CD4-positive, CD25-positive, alpha-beta regulatory T cell (primary cell): Measurements from ENCODE around the gene ZBTB7A. TPM values are rescaled to one million over a fixed set of nuclear protein-coding genes. Genes with fewer than 3 reads are reported as not detected.

ENCODE experiments used
- ATAC-seq, 2 donors: fragments of 150-1000 bp; cut with Tn5 transposase; one replicate each; pipeline ENCODE4 v1.10.0; 2021; ENCODE audit warnings: low read depth in 2 of 2, moderate number of reproducible peaks in 2 of 2, moderate library complexity in 1 of 2
- DNase-seq, 3 donors: peaks; one replicate each; pipeline versions ENCODE4 v3.0.0 to v3.0.0-alpha.2; 2012 to 2022; ENCODE audit warnings: mixed read lengths in 1 of 3
- H3K27ac ChIP-seq: one replicate; pipeline ENCODE4 v1.7.0; 2013; ENCODE audit warnings: mild to moderate bottlenecking, low read length; ENCODE audit not compliant: insufficient read depth, poor library complexity, severe bottlenecking
- H3K27me3 ChIP-seq: one replicate; pipeline ENCODE4 v1.7.0; 2013; ENCODE audit warnings: low read length; ENCODE audit not compliant: control insufficient read depth, insufficient read depth
- H3K36me3 ChIP-seq: one replicate; pipeline ENCODE4 v1.7.0; 2013; ENCODE audit warnings: mild to moderate bottlenecking, low read length, moderate library complexity; ENCODE audit not compliant: control insufficient read depth, insufficient read depth
- H3K4me1 ChIP-seq: 2 replicates; pipeline ENCODE4 v1.7.0; 2013; ENCODE audit warnings: mild to moderate bottlenecking, low read length; ENCODE audit not compliant: insufficient read depth, control insufficient read depth, poor library complexity, severe bottlenecking
- H3K4me3 ChIP-seq: one replicate; pipeline ENCODE4 v1.7.0; 2013; ENCODE audit warnings: low read depth, mild to moderate bottlenecking, low read length, moderate library complexity
- H3K9me3 ChIP-seq, 2 experiments: 1 replicate in 1 of 2; 2 replicates in 1 of 2; pipeline ENCODE4 v1.7.0; 2013; ENCODE audit warnings: low read length in 2 of 2, mild to moderate bottlenecking in 1 of 2, moderate library complexity in 1 of 2; ENCODE audit not compliant: control insufficient read depth in 2 of 2
- H3K27ac Mint-ChIP-seq, 3 donors: one replicate each; pipeline ENCODE4 v1.8.0; 2020 to 2022; ENCODE audit warnings: mild to moderate bottlenecking in 3 of 3, mixed read lengths in 3 of 3, moderate library complexity in 2 of 3
- H3K27me3 Mint-ChIP-seq: one replicate; pipeline ENCODE4 v1.8.0; 2022; ENCODE audit warnings: mild to moderate bottlenecking, mixed read lengths
- H3K36me3 Mint-ChIP-seq: one replicate; pipeline ENCODE4 v1.8.0; 2020; ENCODE audit warnings: mixed read lengths
- H3K4me1 Mint-ChIP-seq, 4 donors: one replicate each; pipeline ENCODE4 v1.8.0; 2020 to 2022; ENCODE audit warnings: mixed read lengths in 4 of 4, mild to moderate bottlenecking in 1 of 4
- H3K4me3 Mint-ChIP-seq, 4 donors: one replicate each; pipeline ENCODE4 v1.8.0; 2020 to 2022; ENCODE audit warnings: mild to moderate bottlenecking in 4 of 4, mixed read lengths in 4 of 4, moderate library complexity in 3 of 4
- H3K9me3 Mint-ChIP-seq, 7 donors: one replicate each; pipeline ENCODE4 v1.8.0; 2020 to 2022; ENCODE audit warnings: mixed read lengths in 7 of 7, mild to moderate bottlenecking in 3 of 7, moderate library complexity in 2 of 7
- polyA plus RNA-seq, 4 donors: library from polyadenylated mRNA; unstranded; fragments of 300-500 nt; fragmentation: Illumina TruSeq; gene quantifications; one replicate each; pipeline ENCODE4 v1.2.3, GENCODE V29; 2021
- total RNA-seq: library from RNA; stranded (reverse); gene quantifications from one replicate; pipeline ENCODE4 v1.2.3, GENCODE V29; 2022

Gene ZBTB7A
- total and polyA plus RNA-seq, 5 donors from 2014 or later = 19.6 to 50.5 (median 26.8) TPM

DNA sequence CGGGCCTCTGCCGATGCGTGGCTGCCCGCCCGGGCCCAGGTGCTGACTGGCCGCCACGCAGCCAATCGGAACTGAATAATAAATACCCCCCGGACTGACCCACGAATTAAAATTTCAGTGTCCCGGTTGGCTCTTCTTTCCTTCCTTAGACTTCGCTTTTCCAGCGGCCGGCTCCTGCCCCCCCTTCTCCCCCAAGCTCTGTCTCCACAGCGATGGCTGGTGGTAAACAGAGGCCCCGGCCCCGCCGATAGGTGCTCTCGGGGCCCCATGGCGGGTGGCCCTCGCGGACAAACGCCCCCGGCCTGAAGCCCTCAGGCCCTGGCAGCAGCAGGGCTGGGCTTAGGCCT is 2.6 kb downstream of the ZBTB7A start:
- Histone ChIP-seq H3K9me3 (no peaks in the 10 kb centered on the region), H3K4me3 (peak overlapping the region; percentile 48), H3K27me3 (no peaks in the 10 kb centered on the region), H3K4me1 (peaks cover 75% of the 10 kb centered on the region), H3K27ac (peak overlapping the region; percentile 83), H3K36me3 (peaks cover 8% of the 10 kb centered on the region)
- no peaks in the 10 kb centered on the region for H3K27me3 Mint-ChIP-seq
- H3K4me1 Mint-ChIP-seq = peaks cover 4 to 52% (median 8%) of the 10 kb centered on the region in 4 donors
- H3K4me3 Mint-ChIP-seq = peak overlapping the region; percentile 87 to 94 (median 92)
- no peaks in the 10 kb centered on the region for H3K36me3 Mint-ChIP-seq
- DNase-seq (no peak), ATAC-seq (no peak)
- H3K9me3 Mint-ChIP-seq = no peaks in the 10 kb centered on the region
- H3K27ac Mint-ChIP-seq = peak overlapping the region in 2 of 3 donors; percentile 29 to 83

DNA sequence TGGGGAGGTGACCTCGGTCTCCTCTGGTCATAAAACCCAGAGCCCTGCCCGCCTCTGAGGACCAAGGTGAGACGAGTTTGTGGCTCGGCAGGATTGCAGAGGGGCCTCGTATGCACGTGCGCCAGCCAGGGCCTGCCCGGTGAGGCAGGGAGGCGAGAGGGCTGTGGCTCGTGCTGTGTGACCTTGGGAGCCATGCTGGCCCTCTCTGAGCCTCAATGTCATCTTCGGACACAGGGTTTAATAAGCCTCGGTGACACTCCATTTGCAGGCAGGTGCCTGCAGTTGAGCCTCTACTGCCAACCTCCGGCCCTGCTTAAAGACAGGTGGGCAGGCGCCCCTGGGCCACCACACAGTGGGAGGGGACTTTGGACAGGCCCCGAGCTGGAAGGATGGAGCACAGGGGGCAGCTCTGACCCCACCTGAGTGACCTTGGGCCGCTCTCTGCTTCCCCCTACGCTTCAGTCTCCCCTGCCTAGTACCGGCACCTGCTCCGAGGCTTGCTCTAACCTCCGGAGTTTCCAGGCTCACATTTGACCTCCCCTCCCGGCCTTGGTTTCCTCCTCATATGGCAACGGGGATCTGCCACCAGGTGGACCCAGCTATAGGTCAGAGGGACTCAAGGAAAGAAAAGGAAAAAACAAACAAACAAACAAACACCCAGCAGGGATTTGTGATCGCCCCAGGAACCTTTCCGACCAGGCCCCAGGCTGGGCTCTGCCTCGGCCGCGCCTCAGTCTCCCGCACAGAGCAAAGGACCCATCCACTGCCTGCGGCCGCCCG is 3.1 kb downstream of the ZBTB7A start:
- Histone ChIP-seq H3K27ac (peak overlapping the region; percentile 83), H3K4me3 (peak overlapping the region; percentile 48), H3K27me3 (no peaks in the 10 kb centered on the region), H3K4me1 (peaks cover 75% of the 10 kb centered on the region), H3K9me3 (no peaks in the 10 kb centered on the region), H3K36me3 (peaks cover 8% of the 10 kb centered on the region)
- no peaks in the 10 kb centered on the region for H3K36me3 Mint-ChIP-seq
- peak overlapping the region in 2 of 3 donors; percentile 29 to 83 for H3K27ac Mint-ChIP-seq
- no peak for ATAC-seq
- H3K9me3 Mint-ChIP-seq = no peaks in the 10 kb centered on the region
- no peak for DNase-seq
- peak overlapping the region; percentile 87 to 94 (median 92) for H3K4me3 Mint-ChIP-seq
- peaks cover 0 to 47% (median 6%) of the 10 kb centered on the region in 4 donors for H3K4me1 Mint-ChIP-seq
- no peaks in the 10 kb centered on the region for H3K27me3 Mint-ChIP-seq

DNA sequence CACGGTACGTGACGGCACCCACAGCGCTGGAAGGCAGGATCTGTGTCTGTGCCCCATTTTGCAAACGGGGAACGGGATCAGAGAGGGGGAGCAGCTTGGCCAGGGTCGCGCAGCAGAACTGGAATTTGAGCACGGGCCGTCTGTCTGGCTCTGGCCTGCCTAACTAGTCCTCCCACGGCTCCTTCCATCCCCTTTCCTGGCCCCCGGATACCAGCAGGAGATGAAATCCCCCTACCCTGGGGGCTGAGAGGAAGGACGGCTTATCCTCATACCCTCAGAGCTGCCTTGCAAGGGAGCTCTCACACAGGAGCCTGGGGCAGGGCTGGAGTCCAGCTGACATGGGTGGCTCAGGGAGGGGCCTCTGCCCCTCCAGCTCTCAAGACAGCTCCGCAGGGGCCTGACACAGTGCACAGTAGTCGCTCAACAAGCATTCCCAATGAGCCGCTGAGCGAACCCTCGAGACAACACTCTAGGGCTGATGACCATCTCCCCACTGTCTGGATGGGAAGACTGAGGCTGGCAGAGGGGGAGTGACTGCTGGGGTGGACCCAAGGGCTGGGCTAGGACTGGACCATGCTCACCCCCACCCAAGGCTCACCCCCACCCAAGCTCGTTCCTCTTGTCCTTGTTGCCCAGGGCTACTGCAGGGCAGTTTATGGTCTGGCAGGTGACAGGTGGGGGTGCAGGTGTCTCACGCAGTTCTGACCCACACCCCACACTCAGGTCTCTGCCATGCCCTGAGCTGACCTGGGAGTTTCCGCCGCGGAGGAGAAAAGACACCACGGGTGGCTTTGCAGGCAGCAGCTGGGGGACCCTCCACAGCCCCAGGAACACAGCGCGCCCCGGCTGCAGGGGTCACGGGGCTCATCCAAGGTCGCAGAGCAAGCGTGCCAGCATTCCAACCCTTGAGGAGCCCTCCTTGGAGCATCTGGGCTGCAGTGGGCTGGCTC is 4.0 kb downstream of the ZBTB7A start:
- no peak for DNase-seq
- Histone ChIP-seq H3K27ac (peak overlapping the region; percentile 51), H3K9me3 (no peaks in the 10 kb centered on the region), H3K27me3 (no peaks in the 10 kb centered on the region), H3K36me3 (peaks cover 8% of the 10 kb centered on the region), H3K4me1 (peaks cover 73% of the 10 kb centered on the region), H3K4me3 (no peak overlapping the region)
- Mint-ChIP-seq H3K27ac (peak overlapping the region in 1 of 3 donors; percentile 29), H3K9me3 (no peaks in the 10 kb centered on the region), H3K4me1 (peaks cover 0 to 42% (median 3%) of the 10 kb centered on the region in 4 donors), H3K27me3 (no peaks in the 10 kb centered on the region), H3K36me3 (peaks cover 2% of the 10 kb centered on the region), H3K4me3 (peak overlapping the region; percentile 87 to 94 (median 92))
- no peak for ATAC-seq

DNA sequence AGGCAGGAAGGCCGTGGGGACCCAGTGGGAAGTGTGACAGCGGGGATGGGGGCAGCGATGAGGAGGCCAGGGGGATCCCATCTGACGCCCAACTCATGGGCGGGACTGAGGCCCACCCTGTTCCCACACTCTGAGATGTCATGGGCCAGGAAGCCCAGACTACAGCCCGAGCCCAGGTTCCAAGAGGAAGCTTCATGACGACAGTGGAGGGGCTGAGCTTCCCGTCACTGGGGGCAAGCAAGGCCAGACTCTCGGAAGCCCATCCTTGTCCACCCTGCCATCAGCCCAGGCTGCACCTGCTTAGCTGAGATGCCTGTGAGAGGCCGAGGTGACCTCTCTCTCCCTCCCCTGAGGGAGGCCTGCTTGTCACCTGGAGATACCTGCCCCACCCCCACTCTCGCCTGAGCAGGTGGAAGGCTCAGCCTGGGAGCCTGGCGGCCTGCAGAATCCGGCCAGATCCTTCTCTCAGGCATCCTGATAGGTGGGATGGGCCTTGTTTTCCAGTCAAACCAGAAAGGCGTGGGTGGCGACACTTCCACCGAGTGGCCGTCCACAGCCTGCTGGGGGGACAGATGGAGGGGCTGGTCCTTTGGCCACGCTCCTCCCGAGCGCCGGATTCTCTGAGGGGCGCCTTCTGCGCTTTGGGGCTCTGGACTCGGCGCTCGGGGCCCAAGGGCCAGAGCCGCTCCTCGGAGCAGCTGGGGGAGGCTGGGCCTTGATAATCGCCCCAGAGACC is 4.8 kb downstream of the ZBTB7A start:
- no peaks in the 10 kb centered on the region for H3K9me3 Mint-ChIP-seq
- no peaks in the 10 kb centered on the region for H3K9me3 ChIP-seq
- H3K27me3 ChIP-seq = no peaks in the 10 kb centered on the region
- peaks cover 0 to 47% (median 8%) of the 10 kb centered on the region in 4 donors for H3K4me1 Mint-ChIP-seq
- DNase-seq = no peak
- peaks cover 8% of the 10 kb centered on the region for H3K36me3 ChIP-seq
- no peak for ATAC-seq
- H3K4me3 ChIP-seq = no peak overlapping the region
- no peaks in the 10 kb centered on the region for H3K27me3 Mint-ChIP-seq
- H3K4me3 Mint-ChIP-seq = peak overlapping the region in 3 of 4 donors; percentile 15 to 94 (median 50)
- H3K4me1 ChIP-seq = peaks cover 70% of the 10 kb centered on the region
- peak overlapping the region; percentile 51 for H3K27ac ChIP-seq
- H3K36me3 Mint-ChIP-seq = peaks cover 3% of the 10 kb centered on the region
- H3K27ac Mint-ChIP-seq = no peak overlapping the region

- H3K27ac Mint-ChIP-seq = peak overlapping the region in 2 of 3 donors; percentile 25 to 48
These were observed 5.5 kb downstream of the ZBTB7A start for GRCh38 chr19:4061178-4061682.

DNA sequence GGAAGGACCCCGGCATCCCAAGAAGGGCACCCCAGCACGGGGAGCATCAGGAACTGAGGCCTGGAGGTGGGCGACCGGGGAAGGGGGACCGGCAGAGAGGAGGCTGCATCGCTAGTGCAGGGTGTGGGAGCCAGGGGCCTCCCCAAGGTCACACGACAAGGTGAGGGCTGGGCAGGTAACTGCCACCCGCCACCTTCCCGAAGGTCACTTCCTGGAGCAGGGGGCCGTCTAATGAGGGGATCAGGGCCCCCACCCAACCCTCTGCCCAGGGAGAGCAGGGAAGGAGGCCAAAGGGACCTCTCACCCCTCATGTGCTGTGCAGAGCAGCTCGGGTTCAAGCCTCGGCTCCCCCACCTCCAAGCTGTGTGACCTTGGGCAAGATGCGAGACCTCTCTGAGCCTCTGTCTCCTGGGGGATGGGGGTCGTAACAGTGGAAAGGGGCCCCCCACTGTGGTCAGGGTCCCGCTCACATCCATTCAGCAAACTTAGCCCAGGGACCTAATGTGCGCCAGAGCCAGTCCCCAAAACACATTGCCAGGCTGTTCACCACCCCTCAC is 6.0 kb downstream of the ZBTB7A start:
- Mint-ChIP-seq H3K4me1 (peaks cover 0 to 51% (median 8%) of the 10 kb centered on the region in 4 donors), H3K36me3 (peaks cover 8% of the 10 kb centered on the region), H3K27ac (peak overlapping the region in 2 of 3 donors; percentile 25 to 48), H3K9me3 (no peaks in the 10 kb centered on the region), H3K27me3 (no peaks in the 10 kb centered on the region), H3K4me3 (peak overlapping the region; percentile 55 to 84 (median 62))
- DNase-seq (no peak), ATAC-seq (no peak)
- peaks cover 10% of the 10 kb centered on the region for H3K36me3 ChIP-seq
- no peaks in the 10 kb centered on the region for H3K9me3 ChIP-seq
- H3K4me3 ChIP-seq = no peak overlapping the region
- no peaks in the 10 kb centered on the region for H3K27me3 ChIP-seq
- H3K4me1 ChIP-seq = peaks cover 70% of the 10 kb centered on the region
- peak overlapping the region; percentile 74 for H3K27ac ChIP-seq

More at GRCh38 chr19:4061178-4061682, 5.5 kb downstream of the ZBTB7A start:
- H3K4me1 Mint-ChIP-seq = peaks cover 0 to 47% (median 8%) of the 10 kb centered on the region in 4 donors
- no peak overlapping the region for H3K4me3 ChIP-seq
- peak overlapping the region in 2 of 4 donors; percentile 11 to 84 for H3K4me3 Mint-ChIP-seq
- peak overlapping the region; percentile 74 for H3K27ac ChIP-seq
- peaks cover 8% of the 10 kb centered on the region for H3K36me3 ChIP-seq
- H3K9me3 ChIP-seq = no peaks in the 10 kb centered on the region
- peaks cover 70% of the 10 kb centered on the region for H3K4me1 ChIP-seq
- no peaks in the 10 kb centered on the region for H3K9me3 Mint-ChIP-seq
- no peaks in the 10 kb centered on the region for H3K27me3 ChIP-seq
- ATAC-seq (no peak), DNase-seq (no peak)
- no peaks in the 10 kb centered on the region for H3K27me3 Mint-ChIP-seq
- H3K36me3 Mint-ChIP-seq = peaks cover 3% of the 10 kb centered on the region
